HepG2 (cell line): ENCODE data around the gene CTNND2.

Experiments used
- EZH2 ChIP-seq: conservative IDR thresholded peaks from 2 replicates; pipeline ENCODE4 v1.6.1; 2012; ENCODE audit warnings: mild to moderate bottlenecking, low read depth, low read length, moderate library complexity
- IKZF1 ChIP-seq: fragments of 450-650 bp; IDR thresholded peaks from 2 replicates; pipeline ENCODE4 v1.7.1; 2016
- IRF2 ChIP-seq: IDR thresholded peaks from 2 replicates; pipeline ENCODE4 v1.6.1; 2018; ENCODE audit warnings: missing genetic modification reagents, missing compliant biosample characterization
- MZF1 ChIP-seq: sonication (generic); formaldehyde crosslinking; IDR thresholded peaks from 2 replicates; pipeline ENCODE4 v1.8.1; 2023; ENCODE audit warnings: mild to moderate bottlenecking, missing genetic modification reagents, borderline replicate concordance
- NFE2L2 ChIP-seq: fragments of 150-350 bp; IDR thresholded peaks from 2 replicates; pipeline ENCODE4 v1.6.1; 2014; ENCODE audit warnings: low read length
- NR2F6 ChIP-seq, 2 experiments: IDR thresholded peaks; 2 replicates each; pipeline ENCODE4 v1.6.1; 2016; ENCODE audit warnings: antibody characterized with exemption in 1 of 2, mild to moderate bottlenecking in 1 of 2
- POLR2AphosphoS5 ChIP-seq: IDR thresholded peaks from 2 replicates; pipeline ENCODE4 v1.6.1; 2012; ENCODE audit warnings: low read depth, low read length
- RNF2 ChIP-seq: fragments of 450-650 bp; conservative IDR thresholded peaks from 2 replicates; pipeline ENCODE4 v1.6.1; 2016; ENCODE audit warnings: low read depth
- ZNF274 ChIP-seq: sonication (generic); formaldehyde crosslinking; IDR thresholded peaks from 2 replicates; pipeline ENCODE4 v1.5.1; 2020; ENCODE audit warnings: mild to moderate bottlenecking, missing genetic modification reagents
- TF ChIP-seq, protein P1 (sequence below): sonication (generic); formaldehyde crosslinking; IDR thresholded peaks from 2 replicates; pipeline ENCODE4 v1.8.1; 2023; ENCODE audit warnings: missing genetic modification reagents, inconsistent platforms, borderline replicate concordance
- TF ChIP-seq, protein P2 (sequence below), 2 experiments: IDR thresholded peaks; 2 replicates each; pipeline ENCODE4 v1.6.1; 2011 to 2012; ENCODE audit warnings: low read length in 2 of 2, borderline replicate concordance in 1 of 2, low read depth in 1 of 2, mild to moderate bottlenecking in 1 of 2, moderate library complexity in 1 of 2
- TF ChIP-seq, protein P3 (sequence below): IDR thresholded peaks from 2 replicates; pipeline ENCODE4 v1.6.1; 2016; ENCODE audit warnings: mild to moderate bottlenecking, missing biosample characterization, missing genetic modification reagents
- TF ChIP-seq, protein P4 (sequence below): sonication (generic); formaldehyde crosslinking; IDR thresholded peaks from 2 replicates; pipeline ENCODE4 v1.4.0; 2020; ENCODE audit warnings: missing genetic modification reagents

DNA sequence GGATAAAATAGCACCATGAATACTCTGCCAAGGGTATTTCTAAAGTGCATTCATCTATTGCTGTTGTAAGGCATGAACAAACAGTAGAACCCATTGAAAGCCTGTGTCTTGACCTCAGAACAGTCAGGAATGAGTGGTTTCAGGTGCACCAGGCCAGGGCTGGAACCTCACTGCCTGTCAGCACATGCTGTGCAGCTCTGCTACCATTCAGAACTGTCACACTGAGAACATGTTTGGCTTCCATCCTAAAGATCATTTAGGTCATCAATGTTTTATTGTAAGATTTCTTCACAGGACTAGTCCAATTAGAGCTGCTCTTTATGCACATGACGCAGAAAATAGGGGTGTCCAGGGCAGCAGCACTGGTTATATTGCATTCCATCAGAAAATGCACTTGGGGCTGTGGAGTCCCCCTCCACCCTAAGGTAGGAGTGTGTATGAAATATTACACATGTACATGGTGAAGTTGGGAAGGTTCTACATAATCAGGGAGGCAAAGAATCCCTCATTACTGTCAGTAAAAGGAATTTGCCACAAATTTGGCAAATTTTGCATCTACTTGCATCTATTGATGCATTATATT is 408.0 kb downstream of the CTNND2 start:
- TF ChIP-seq ZNF274 (CRISPR knock-in tag), result no peak
- TF ChIP-seq, protein P1, sequence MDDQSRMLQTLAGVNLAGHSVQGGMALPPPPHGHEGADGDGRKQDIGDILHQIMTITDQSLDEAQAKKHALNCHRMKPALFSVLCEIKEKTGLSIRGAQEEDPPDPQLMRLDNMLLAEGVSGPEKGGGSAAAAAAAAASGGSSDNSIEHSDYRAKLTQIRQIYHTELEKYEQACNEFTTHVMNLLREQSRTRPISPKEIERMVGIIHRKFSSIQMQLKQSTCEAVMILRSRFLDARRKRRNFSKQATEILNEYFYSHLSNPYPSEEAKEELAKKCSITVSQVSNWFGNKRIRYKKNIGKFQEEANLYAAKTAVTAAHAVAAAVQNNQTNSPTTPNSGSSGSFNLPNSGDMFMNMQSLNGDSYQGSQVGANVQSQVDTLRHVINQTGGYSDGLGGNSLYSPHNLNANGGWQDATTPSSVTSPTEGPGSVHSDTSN (CRISPR knock-in tag), result no peak
- TF ChIP-seq, protein P2, sequence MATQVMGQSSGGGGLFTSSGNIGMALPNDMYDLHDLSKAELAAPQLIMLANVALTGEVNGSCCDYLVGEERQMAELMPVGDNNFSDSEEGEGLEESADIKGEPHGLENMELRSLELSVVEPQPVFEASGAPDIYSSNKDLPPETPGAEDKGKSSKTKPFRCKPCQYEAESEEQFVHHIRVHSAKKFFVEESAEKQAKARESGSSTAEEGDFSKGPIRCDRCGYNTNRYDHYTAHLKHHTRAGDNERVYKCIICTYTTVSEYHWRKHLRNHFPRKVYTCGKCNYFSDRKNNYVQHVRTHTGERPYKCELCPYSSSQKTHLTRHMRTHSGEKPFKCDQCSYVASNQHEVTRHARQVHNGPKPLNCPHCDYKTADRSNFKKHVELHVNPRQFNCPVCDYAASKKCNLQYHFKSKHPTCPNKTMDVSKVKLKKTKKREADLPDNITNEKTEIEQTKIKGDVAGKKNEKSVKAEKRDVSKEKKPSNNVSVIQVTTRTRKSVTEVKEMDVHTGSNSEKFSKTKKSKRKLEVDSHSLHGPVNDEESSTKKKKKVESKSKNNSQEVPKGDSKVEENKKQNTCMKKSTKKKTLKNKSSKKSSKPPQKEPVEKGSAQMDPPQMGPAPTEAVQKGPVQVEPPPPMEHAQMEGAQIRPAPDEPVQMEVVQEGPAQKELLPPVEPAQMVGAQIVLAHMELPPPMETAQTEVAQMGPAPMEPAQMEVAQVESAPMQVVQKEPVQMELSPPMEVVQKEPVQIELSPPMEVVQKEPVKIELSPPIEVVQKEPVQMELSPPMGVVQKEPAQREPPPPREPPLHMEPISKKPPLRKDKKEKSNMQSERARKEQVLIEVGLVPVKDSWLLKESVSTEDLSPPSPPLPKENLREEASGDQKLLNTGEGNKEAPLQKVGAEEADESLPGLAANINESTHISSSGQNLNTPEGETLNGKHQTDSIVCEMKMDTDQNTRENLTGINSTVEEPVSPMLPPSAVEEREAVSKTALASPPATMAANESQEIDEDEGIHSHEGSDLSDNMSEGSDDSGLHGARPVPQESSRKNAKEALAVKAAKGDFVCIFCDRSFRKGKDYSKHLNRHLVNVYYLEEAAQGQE (IDR thresholded peaks at IDR 0.05; ENCODE audit: borderline replicate concordance in 1 of 2, low read depth in 1 of 2, low read length in 2 of 2), result no peak
- TF ChIP-seq, protein P3, sequence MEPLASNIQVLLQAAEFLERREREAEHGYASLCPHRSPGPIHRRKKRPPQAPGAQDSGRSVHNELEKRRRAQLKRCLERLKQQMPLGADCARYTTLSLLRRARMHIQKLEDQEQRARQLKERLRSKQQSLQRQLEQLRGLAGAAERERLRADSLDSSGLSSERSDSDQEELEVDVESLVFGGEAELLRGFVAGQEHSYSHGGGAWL (CRISPR knock-in tag), result no peak
- no peak for TF ChIP-seq POLR2AphosphoS5
- no peak for TF ChIP-seq EZH2
- TF ChIP-seq, protein P4, sequence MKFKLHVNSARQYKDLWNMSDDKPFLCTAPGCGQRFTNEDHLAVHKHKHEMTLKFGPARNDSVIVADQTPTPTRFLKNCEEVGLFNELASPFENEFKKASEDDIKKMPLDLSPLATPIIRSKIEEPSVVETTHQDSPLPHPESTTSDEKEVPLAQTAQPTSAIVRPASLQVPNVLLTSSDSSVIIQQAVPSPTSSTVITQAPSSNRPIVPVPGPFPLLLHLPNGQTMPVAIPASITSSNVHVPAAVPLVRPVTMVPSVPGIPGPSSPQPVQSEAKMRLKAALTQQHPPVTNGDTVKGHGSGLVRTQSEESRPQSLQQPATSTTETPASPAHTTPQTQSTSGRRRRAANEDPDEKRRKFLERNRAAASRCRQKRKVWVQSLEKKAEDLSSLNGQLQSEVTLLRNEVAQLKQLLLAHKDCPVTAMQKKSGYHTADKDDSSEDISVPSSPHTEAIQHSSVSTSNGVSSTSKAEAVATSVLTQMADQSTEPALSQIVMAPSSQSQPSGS (CRISPR knock-in tag), result no peak
- TF ChIP-seq IKZF1, result no peak
- TF ChIP-seq MZF1 (CRISPR knock-in tag), result no peak
- no peak for TF ChIP-seq RNF2
- TF ChIP-seq NFE2L2, result no peak
- no peak for TF ChIP-seq NR2F6 (IDR thresholded peaks at IDR 0.05)
- TF ChIP-seq NR2F6 (CRISPR knock-in tag; IDR thresholded peaks at IDR 0.05), result no peak
- no peak for TF ChIP-seq IRF2
